HG03064 (cell line): ENCODE results near the gene PLA2G4E.

ENCODE experiments used
- ATAC-seq: cut with Tn5 transposase; IDR thresholded peaks from one replicate; pipeline ENCODE4 v1.9.1; 2021; ENCODE audit warnings: low read depth; ENCODE audit not compliant: unreplicated experiment

The PLA2G4E gene

GRCh38 chr15:42031198-42031915 is 10.5 kb upstream of the PLA2G4E start:
- ATAC-seq: no peak

GRCh38 chr15:42027521-42027920 is 6.7 kb upstream of the PLA2G4E start:
- ATAC-seq: no peak

- ATAC-seq: no peak
Measured at GRCh38 chr15:42024303-42024702, 3.5 kb upstream of the PLA2G4E start.

GRCh38 chr15:42021593-42021992 is 751 bp upstream of the PLA2G4E start:
- no peak for ATAC-seq

- ATAC-seq: no peak
Measured at GRCh38 chr15:42018306-42019224, 2.3 kb downstream of the PLA2G4E start.

GRCh38 chr15:42016971-42017370 is 3.9 kb downstream of the PLA2G4E start:
- ATAC-seq: no peak

- ATAC-seq: no peak
Measured at GRCh38 chr15:42014406-42014805, 6.4 kb downstream of the PLA2G4E start.

GRCh38 chr15:42012928-42013482 is 7.8 kb downstream of the PLA2G4E start:
- no peak for ATAC-seq

GRCh38 chr15:42012241-42012640 is 8.6 kb downstream of the PLA2G4E start:
- no peak for ATAC-seq

GRCh38 chr15:42011074-42011473 is 9.8 kb downstream of the PLA2G4E start:
- ATAC-seq: no peak

- no peak for ATAC-seq
Measured at GRCh38 chr15:42010434-42010833, 10.4 kb downstream of the PLA2G4E start.

GRCh38 chr15:42009474-42009873 is 11.4 kb downstream of the PLA2G4E start:
- no peak for ATAC-seq

- no peak for ATAC-seq
Measured at GRCh38 chr15:42009022-42009421, 11.8 kb downstream of the PLA2G4E start.

GRCh38 chr15:42007386-42007785 is 13.5 kb downstream of the PLA2G4E start:
- no peak for ATAC-seq

- no peak for ATAC-seq
Measured at GRCh38 chr15:42002333-42002732, 18.5 kb downstream of the PLA2G4E start.

GRCh38 chr15:42001236-42001635 is 19.6 kb downstream of the PLA2G4E start:
- no peak for ATAC-seq

- ATAC-seq: no peak
Measured at GRCh38 chr15:41999290-42000285, 21.3 kb downstream of the PLA2G4E start.

- no peak for ATAC-seq
Measured at GRCh38 chr15:41997845-41998244, 23.0 kb downstream of the PLA2G4E start.

GRCh38 chr15:41996921-41997592 is 23.8 kb downstream of the PLA2G4E start:
- no peak for ATAC-seq

- ATAC-seq: no peak
Measured at GRCh38 chr15:41996376-41996775, 24.5 kb downstream of the PLA2G4E start.
